IPS-NIHi7 (cell line): ENCODE measurements around the gene SEC14L3.
A peak's percentile ranks its signal among the peaks of the same experiment; 100 is the strongest.

ENCODE experiments used
- DNase-seq: peaks from one replicate; pipeline ENCODE4 v3.0.0; 2012; ENCODE audit warnings: mixed read lengths; ENCODE audit errors: extremely low spot score

Gene SEC14L3

DNA sequence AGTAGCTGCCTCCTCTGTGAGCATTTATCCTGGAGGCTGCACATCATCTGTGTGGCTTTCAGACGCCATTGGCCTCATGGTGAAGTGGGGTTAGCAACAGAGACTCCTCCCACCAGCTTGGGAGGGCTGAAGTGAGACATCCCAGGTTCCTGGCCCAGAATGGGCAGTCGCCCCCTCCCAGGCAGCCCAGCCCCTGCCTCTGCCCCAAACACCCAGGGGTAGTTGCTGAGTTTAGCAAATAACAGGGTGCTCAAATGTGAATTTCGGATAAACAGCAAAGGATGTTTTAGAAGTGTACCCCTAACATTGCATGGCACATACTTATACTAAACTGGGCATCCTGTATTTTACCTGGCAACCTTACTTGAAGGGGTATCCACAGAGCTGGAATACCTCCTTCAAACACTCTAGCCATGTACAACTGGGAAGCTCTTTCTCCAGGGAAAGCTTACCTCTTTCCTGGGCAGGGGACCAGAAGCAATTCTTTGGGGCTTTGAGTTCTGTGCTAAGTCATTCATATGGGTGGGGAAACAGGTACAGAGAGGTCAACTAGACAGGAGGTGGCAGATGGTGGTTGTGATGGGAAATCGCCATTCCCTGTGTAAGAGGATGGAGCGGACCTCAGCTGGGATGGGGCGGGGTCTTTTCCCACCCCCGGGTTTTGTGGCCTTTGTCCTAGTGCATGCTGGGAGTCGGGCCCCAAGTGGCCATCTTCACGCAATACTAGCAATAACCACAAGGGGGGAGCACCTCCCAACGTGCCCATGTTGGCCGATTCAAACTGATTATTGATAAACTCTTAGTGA, 27.0 kb downstream of the SEC14L3 start:
- peak; percentile 97 for DNase-seq

DNA sequence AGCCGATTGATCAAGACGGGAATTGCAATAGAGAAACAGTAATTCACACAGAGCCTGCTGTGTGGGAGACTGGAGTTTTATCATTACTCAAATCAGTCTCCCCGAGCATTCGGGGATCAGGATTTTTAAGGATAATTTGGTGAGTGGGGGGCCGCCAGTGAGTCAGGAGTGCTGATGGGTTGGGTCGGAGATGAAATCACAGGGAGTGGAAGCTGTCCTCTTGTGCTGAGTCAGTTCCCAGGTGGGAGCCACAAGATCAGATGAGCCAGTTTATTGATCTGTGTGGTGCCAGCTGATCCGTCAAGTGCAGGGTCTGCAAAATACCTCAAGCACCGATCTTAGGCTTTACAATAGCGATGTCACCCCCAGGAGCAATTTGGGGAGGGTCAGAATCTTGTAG, 30.7 kb downstream of the SEC14L3 start:
- no peak for DNase-seq

DNA sequence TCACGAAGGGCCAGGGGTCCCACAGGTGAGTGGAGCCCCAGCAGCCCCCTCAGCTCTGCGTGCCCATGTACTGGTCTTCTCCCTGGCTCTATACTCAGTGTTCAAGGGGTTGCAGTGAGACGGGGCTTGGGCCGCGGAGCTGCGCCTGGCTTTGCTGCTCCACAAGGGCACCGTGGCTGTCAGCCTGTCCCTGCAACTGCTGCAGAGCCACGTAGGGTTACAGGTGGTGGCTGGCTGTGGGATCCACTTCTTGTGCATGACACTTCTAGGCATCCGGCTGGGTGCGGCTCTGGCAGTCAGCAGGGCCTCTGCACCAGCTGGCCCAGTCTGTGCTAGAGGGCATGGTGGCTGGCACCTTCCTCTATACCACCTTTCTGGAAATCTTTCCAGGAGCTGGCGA, 32.0 kb downstream of the SEC14L3 start:
- no peak for DNase-seq

DNA sequence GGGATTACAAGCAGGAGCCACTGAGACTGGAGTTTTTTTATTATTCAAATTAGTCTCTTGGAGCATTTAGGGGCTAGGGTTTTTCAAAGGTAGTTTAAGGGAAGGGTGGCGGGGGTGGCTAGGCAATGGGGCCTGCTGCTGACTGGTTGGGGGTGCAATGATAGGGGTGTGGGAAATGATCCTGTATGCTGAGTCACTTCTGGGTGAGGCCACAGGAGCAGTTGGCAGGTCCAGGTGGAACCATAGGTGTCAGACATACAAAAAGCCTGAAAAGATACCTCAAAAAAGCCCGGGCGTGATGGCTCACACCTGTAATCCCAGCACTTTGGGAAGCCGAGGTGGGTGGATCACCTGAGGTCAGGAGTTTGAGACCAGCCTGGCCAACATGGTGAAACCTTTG, 32.6 kb downstream of the SEC14L3 start:
- no peak for DNase-seq

DNA sequence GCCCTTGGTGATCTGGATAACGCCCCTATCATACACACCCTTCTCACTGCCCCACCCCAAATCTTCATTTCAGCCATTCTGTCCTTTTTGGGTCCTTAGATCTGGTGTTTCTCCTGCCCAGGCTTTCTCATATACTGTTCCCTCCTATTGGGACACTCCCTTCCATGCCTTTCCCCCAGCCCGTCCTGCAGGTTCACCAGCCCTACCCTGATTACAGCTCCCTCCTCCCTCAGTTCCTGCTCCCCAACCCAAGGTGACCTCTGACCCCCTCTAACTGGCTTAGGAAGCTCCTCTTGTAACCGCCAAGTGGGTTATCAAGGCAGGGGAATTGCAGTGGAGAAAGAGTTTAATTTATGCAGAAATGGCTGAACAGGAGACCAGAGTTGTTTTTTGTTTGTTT, 33.3 kb downstream of the SEC14L3 start:
- no peak for DNase-seq

DNA sequence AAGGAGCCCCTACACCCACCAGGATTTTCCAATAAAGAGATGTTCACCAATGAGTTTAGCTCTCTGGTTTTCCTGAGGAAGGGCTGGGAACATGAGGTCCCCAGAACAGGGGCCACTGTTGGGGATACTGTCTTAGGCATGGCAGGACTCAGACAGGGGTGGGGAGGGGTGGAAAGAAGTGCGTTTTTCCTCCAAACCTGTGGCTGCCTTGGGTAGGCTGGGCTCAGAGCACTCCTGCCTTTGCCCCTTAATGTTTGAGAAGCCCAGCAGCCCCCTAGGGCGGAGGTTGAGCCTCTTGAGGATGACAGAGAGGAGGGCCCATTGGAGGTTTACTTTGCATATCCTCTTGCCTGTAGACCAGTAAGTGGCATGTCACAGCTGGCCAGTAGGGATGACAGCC, 35.6 kb downstream of the SEC14L3 start:
- no peak for DNase-seq

DNA sequence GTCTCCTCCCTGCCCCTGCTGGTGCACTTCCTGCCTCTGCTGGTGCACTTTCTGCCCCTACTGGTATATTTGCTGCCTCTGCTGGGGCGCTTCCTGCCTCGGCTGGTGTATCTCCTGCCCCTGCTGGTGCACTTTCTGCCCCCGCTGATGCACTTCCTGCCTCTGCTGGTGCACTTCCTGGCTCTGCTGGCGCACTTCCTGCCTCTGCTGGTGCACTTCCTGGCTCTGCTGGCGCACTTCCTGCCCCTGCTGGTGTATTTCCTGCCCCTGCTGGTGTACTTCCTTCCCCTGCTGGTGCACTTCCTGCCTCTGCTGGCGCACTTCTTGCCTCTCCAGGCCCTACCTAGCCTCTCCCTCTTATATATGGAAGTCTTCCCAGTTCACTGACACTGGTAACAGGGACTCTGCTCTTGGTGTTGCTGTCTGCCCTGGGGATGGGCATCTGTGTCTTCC, 36.1 kb downstream of the SEC14L3 start:
- DNase-seq = no peak

DNA sequence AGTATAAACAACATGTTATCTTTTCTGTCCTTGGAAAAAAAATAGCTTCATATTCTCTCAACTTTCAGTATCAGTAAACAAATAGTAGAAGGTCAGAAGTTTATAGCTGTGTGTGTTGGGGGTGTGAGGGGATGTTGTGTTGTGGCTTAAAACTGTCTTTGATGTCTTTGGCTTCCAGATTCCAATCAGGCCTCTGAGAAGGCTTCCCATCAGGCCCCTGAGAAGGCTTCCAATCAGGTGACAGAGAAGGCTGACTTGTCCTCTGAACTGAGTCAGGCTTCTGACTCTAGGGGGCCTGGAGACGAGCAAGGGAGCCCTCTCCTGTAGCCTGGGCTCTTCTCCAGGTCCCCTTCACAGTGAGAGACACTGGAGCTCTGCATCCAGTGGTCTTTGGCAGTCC, 37.0 kb downstream of the SEC14L3 start:
- no peak for DNase-seq

DNA sequence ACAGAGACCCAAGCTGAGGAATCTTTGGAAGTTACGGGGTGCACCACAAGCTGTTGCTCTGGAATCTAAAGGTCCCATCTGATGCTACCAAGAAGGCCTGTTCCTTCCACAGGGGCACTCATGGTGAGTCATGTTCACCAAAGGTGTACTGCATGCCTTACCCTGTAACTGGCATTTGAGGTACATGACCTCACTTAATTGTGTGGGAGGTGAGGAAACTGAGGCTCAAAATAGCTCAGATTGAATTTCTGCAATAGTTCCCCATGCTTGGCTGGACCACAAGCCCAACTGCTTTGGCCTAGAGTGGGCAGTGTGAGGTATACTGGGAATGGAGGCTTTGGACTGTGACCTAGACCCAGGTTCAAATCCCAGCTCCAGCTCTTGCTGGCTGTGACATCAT, 38.0 kb downstream of the SEC14L3 start:
- DNase-seq = no peak

DNA sequence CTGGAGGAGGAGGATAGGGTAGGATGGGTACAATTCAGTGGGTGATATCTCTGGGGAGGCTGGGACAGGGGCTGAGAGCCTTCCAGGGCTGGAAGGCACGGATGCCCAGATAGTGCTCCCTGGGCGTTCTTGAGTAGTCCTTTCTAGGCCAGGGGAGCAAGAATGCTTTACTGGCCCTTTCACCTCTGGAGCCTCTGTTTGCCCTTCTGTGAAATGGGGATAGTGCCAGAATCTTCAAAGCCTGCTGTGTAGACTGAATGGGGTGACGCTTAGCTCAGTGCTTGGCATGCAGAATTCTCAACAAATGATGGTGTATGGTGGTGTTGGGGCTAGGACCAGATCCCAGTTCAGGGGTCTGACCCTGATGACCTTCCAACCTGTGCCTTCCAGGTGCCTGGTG, 38.6 kb downstream of the SEC14L3 start:
- DNase-seq = no peak

DNA sequence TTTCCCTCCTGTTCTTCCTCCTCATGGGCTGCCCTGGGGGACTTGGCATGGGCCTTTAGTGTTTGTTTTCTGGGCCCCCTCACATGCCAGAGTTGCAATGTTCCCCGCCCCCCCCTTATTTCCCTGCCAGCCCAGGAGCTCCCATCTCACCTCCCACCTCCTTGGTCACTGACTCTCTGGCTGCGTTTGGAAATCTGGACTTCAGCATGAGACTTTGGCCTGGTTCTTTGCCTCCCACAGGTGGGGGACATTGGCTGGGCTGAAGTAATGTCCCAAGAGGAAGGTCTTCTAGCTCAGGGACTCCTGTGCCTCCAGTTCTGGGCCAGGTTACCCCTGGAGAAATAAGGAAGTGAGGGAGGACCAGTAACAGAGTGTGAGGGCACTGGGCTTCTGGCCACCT, 39.3 kb downstream of the SEC14L3 start:
- no peak for DNase-seq

DNA sequence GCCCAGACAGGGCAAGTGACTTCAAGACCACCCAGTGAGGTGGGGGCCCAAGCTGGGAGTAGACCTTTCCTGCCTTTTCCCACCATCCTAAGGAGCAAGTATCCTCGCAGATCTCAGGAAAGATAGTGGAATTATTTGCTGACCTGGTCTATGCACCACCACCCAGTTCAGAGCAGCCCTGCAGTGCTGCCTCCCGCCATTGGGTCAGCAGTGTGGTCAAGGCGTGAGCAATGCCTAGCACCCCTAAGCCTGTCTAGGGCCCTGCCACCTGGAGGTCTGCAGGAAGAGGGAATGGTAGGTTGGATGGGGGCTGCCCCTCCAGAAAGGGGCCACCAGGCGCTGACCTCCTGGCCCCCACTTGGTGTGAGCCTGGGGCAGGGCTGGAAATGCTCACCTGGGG, 39.7 kb downstream of the SEC14L3 start:
- no peak for DNase-seq

DNA sequence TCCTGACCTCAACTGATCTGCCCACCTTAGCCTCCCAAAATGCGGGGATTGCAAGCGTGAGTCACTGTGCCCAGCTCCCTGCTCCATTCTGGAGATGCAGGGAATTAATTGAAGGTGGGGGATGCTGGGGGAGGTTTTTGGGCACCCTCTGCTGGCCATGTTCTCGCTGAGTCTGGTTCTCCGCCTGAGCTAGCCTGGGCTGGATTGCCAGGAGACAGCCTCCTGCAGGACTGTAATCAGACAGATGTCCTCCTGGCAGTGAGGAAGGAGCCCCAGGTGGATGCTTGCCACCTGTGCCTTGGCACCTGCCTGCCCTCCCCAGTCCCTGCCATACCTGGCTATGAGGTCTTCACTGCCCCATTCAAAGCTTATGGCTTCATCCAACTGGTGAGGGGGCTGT, 40.9 kb downstream of the SEC14L3 start:
- no peak for DNase-seq

DNA sequence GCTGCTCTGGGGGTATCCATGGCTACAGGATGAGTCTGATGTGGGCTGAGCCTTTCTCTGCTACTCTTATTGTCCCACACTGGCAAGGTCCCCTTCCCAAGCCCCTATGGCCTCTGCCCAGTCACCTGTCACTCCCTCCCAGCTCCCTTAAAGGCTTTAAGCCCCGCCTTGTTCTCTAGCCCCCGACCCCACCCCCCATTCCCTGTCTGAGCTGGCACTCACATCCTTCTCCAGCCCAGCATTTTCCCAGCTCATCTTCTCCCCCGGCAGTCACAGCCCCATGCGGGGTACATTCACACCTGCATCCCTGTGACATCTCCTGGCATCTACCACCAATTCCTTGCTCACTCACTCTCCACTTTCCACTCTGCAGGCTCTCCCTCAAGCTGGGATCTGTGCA, 41.9 kb downstream of the SEC14L3 start:
- no peak for DNase-seq

DNA sequence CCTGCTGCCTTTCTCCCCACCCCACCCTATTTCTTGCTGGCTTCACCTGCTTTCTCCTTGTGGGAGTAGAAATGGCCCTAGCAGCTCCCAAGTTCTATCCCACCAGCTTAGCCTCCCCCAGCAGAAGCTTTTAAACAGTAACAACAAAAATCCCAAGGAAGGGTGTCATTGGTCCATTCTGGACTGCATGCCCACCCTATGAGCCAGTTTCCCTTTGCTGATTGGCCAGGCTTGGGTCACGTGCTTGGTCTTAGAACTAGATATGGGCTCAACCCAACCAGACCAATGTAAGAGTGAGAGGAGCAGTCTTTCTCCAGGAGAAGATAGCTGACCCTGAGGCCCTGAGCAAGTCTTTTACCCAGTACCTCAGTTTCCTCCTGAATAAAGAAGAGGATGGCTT, 43.9 kb downstream of the SEC14L3 start:
- no peak for DNase-seq

DNA sequence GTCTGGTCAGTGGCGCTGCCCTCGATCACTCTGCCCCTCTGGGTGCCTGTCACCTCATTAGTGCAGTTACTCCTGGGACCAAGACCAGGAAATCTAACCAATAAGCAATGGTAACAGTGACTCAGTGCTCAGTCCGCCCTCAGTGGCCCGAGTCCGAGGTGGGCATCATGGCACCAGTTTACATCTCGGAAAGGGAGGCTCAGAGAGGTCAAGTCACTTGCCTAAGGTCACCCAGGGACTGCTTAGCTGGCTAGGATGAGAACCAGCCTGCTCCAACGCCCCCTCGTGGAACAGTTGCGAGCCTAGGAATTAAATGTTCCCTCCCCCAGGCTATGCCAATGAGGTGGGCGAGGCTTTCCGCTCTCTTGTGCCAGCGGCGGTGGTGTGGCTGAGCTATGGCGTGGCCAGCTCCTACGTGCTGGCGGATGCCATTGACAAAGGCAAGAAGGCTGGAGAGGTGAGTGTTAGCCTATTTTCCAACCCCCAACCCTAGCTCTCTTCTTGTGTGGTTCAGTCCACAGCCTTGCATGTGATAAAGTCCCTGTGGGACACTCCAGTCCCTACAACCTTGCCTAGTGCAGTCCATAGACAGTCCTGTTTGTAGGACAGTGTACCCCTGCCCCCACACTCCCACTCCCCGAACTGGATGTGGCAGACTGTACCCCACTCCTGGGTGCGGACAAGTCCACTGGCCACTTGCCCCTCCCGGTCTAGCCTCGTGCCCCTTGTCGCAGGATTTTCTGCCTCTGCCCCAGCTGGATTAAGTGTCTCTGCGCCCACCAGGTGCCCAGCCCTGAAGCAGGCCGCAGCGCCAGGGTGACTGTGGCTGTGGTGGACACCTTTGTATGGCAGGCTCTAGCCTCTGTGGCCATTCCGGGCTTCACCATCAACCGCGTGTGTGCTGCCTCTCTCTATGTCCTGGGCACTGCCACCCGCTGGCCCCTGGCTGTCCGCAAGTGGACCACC, 45.1 kb downstream of the SEC14L3 start:
- DNase-seq = peak; percentile 86

DNA sequence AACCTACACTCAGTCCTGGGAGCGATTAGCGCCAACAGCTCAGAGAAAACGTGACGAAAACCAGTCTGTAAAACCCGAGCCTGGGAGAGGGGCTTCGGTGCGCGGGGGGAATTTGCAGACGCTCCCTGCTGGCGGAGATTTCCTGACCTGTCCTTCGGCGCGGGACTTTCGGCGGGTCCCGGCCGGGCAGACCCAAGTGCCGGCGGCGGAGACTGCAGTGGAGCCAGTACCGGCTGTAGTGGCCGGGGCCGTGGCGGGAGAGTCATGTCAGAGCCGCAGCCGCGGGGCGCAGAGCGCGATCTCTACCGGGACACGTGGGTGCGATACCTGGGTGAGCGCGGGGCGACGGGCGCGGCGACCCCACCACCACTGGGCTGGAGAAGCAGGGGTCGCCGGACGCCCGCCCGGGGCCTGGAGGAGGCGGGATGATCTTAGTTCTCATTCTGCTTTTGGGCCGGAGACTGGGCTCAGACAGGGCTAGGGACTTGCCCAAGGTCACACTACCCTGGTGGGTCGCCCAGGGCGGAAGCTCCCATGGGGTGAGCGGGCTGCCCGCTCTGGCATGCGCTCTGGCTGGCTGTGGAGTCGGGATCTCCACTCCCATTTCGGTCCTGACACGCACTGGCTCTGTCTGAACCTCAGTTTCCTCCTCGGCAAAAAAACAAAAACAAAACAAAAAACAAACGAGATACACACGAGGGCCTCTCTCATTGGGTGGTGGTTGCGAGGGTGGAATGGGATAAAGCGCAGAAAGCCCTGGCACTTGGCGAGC, 46.0 kb downstream of the SEC14L3 start, which contains the start of gene MTFP1:
Gene MTFP1, plus strand, starts transcription at position 153 of the 772 bp plus-strand sequence. Its CDS starts 112 bp downstream, at position 265.
- DNase-seq = peak; percentile 79

DNA sequence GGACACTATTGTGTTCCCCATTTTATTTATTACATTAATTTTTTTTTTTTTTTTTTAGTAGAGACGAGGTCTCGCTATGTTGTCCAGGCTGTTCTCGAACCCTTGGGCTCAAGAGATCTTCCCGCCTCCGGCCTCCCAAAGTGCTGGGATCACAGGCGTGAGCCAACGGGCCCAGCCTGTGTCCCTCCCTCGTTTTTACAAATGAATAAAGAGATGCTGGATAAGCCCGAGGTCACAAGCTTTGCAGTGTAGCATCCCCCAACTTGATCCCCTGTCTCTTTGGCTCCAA, 46.5 kb downstream of the SEC14L3 start:
- no peak for DNase-seq

DNA sequence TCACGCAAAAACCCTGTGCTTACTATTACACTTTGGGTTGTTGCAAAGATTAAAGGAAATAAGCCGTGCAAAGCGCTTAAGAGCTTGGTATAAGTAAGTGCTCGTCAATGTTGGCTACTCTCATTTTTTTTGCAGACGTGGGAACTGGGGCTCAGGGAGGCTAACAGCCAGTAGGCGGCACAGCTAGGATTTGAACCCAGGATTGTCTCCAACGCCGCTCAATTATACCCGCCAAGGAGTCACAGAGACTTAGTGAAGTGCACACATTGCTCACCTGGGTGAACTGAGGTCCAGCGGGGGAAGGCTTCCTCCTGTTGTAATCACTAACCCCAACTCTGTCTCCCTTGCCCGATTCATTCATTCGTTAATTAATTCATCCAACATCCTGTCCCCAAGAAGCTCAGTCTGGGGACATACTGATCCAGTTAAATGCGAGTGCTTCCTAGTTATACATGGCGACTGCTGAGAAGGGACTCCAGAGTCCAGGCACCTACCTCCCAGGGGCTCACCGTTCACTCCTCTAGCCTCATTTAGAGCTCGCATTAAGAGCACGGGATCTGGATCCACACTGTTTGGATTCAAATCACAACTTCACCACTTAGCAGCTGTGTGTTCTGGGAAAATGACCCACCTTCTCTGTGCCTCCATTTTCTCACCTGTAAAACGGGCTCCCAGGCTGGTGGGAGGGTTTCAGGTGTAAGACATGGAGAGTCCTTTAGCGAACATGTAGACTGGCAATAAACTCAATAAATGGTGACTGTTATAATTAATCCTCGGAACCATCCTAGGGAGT, 47.1 kb downstream of the SEC14L3 start:
- no peak for DNase-seq

DNA sequence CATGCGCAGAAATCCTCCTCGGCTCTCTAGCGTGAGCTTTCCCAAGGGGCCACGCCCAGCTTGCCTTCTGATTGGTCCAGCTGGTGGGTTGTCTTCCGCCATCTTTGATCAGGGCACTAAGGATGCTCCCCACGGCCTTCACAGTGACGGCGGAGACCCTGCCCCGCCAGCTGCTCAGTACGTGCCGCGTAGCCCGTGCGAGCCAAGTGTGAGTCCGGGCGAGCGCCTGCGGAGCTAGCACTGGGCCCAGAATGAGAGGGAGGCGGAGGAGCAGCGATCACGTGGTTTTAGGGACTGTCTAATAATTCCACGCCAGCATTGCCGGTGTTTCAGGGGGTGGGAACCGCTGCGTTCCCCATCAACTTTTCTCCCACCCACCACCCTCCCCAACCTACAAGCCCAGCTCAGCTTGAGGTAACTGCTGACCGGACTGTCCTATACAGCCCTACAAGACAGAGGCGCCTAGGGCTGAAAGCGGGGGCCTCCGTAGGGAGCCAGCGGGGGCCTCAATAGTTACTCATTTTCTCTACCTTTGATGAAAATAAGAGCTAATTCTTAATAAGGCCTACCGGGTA, 47.8 kb downstream of the SEC14L3 start:
- peak; percentile 96 for DNase-seq
